ENCODE data around the gene NDUFA8.

NDUFA8 gene

GRCh38 chr9:122190597-122191381, 31.2 kb upstream of the NDUFA8 start:
- H3K27me3 Mint-ChIP-seq (ENCODE audit: low read depth): peaks cover 11% of the 10 kb centered on the region
- H3K36me3 Mint-ChIP-seq (ENCODE audit: low read depth): no peaks in the 10 kb centered on the region
- no peak overlapping the region for H3K4me3 Mint-ChIP-seq
- H3K27ac Mint-ChIP-seq: no peak overlapping the region
- H3K9me3 Mint-ChIP-seq: no peaks in the 10 kb centered on the region
- peaks cover 8% of the 10 kb centered on the region for H3K4me1 Mint-ChIP-seq
- TF ChIP-seq CTCF (IDR thresholded peaks at IDR 0.05; ENCODE audit: unreplicated experiment in 3 of 3): no peak

- Mint-ChIP-seq H3K27ac (no peak overlapping the region), H3K36me3 (ENCODE audit: low read depth) (no peaks in the 10 kb centered on the region), H3K27me3 (ENCODE audit: low read depth) (peaks cover 12% of the 10 kb centered on the region), H3K4me3 (no peak overlapping the region), H3K9me3 (no peaks in the 10 kb centered on the region), H3K4me1 (peaks cover 8% of the 10 kb centered on the region)
- TF ChIP-seq CTCF (IDR thresholded peaks at IDR 0.05; ENCODE audit: unreplicated experiment in 3 of 3): no peak
Observed at GRCh38 chr9:122188369-122188768, 28.8 kb upstream of the NDUFA8 start.

- peaks cover 14% of the 10 kb centered on the region for H3K27me3 Mint-ChIP-seq (ENCODE audit: low read depth)
- no peak for TF ChIP-seq CTCF (IDR thresholded peaks at IDR 0.05; ENCODE audit: unreplicated experiment in 3 of 3)
- no peak overlapping the region for H3K4me3 Mint-ChIP-seq
- no peaks in the 10 kb centered on the region for H3K36me3 Mint-ChIP-seq (ENCODE audit: low read depth)
- no peaks in the 10 kb centered on the region for H3K4me1 Mint-ChIP-seq
- H3K9me3 Mint-ChIP-seq: no peaks in the 10 kb centered on the region
- no peak overlapping the region for H3K27ac Mint-ChIP-seq
Observed at GRCh38 chr9:122186777-122187470, 27.3 kb upstream of the NDUFA8 start.

- Mint-ChIP-seq H3K27ac (no peak overlapping the region), H3K4me3 (no peak overlapping the region), H3K27me3 (ENCODE audit: low read depth) (peaks cover 11% of the 10 kb centered on the region), H3K36me3 (ENCODE audit: low read depth) (no peaks in the 10 kb centered on the region), H3K4me1 (no peaks in the 10 kb centered on the region), H3K9me3 (no peaks in the 10 kb centered on the region)
- no peak for TF ChIP-seq CTCF (IDR thresholded peaks at IDR 0.05; ENCODE audit: unreplicated experiment in 3 of 3)
Observed at GRCh38 chr9:122186301-122186700, 26.7 kb upstream of the NDUFA8 start.

- H3K36me3 Mint-ChIP-seq (ENCODE audit: low read depth): no peaks in the 10 kb centered on the region
- H3K27ac Mint-ChIP-seq: no peak overlapping the region
- H3K4me1 Mint-ChIP-seq: no peaks in the 10 kb centered on the region
- no peak overlapping the region for H3K4me3 Mint-ChIP-seq
- no peak for TF ChIP-seq CTCF (IDR thresholded peaks at IDR 0.05; ENCODE audit: unreplicated experiment in 3 of 3)
- H3K9me3 Mint-ChIP-seq: no peaks in the 10 kb centered on the region
- H3K27me3 Mint-ChIP-seq (ENCODE audit: low read depth): peaks cover 13% of the 10 kb centered on the region
Observed at GRCh38 chr9:122184551-122184950, 25.0 kb upstream of the NDUFA8 start.

Measured in nephron (organoid).